Keratinocyte (primary cell): ENCODE results near the gene SRGAP3. TPM values are rescaled to one million over a fixed set of nuclear protein-coding genes. Genes with fewer than 3 reads are reported as not detected.

Experiments used
- DNase-seq: peaks from one replicate; pipeline ENCODE4 v3.0.0-alpha.2; 2011; ENCODE audit warnings: low read depth, missing footprints, low spot score
- FAIRE-seq: peaks from 2 replicates; lab custom pipeline; 2011; peaks lifted over from hg19 to GRCh38; lab: Jason Lieb, UNC
- H2AFZ ChIP-seq: 2 replicates; pipeline ENCODE4 v1.6.0; 2012; ENCODE audit warnings: low read length, control low read depth, inconsistent platforms; ENCODE audit not compliant: control insufficient read depth
- H3K27ac ChIP-seq: 2 replicates; pipeline ENCODE4 v1.5.1; 2011; ENCODE audit warnings: low read length; ENCODE audit not compliant: control insufficient read depth, insufficient read depth
- H3K27me3 ChIP-seq: 3 replicates; pipeline ENCODE4 v1.6.0; 2011; ENCODE audit warnings: low read length; ENCODE audit not compliant: control insufficient read depth, insufficient read depth; ENCODE audit errors: extremely low read depth
- H3K36me3 ChIP-seq, 2 experiments: 2 replicates in 1 of 2; 3 replicates in 1 of 2; pipeline ENCODE4 v1.5.1; 2011; ENCODE audit warnings: low read length in 2 of 2, mild to moderate bottlenecking in 1 of 2; ENCODE audit not compliant: control insufficient read depth in 2 of 2, insufficient read depth in 2 of 2; ENCODE audit errors: extremely low read depth in 1 of 2
- H3K4me1 ChIP-seq: 3 replicates; pipeline ENCODE4 v1.5.1; 2011; ENCODE audit warnings: low read length; ENCODE audit not compliant: control insufficient read depth, insufficient read depth; ENCODE audit errors: extremely low read depth
- H3K4me2 ChIP-seq: 3 replicates; pipeline ENCODE4 v1.6.0; 2011; ENCODE audit warnings: low read depth, low read length; ENCODE audit not compliant: control insufficient read depth, insufficient read depth; ENCODE audit errors: extremely low read depth
- H3K4me3 ChIP-seq, 3 experiments: fragments of 200-600 bp in 1 of 3; sonication (generic) in 1 of 3; 2 replicates in 2 of 3; 3 replicates in 1 of 3; pipeline ENCODE4 v1.5.1; 2011 to 2016; ENCODE audit warnings: low read length in 3 of 3, mild to moderate bottlenecking in 3 of 3, control low read depth in 2 of 3, inconsistent platforms in 1 of 3, low read depth in 1 of 3, mixed read lengths in 1 of 3, mixed run types in 1 of 3, moderate library complexity in 1 of 3; ENCODE audit not compliant: control insufficient read depth in 2 of 3, insufficient read depth in 2 of 3; ENCODE audit errors: extremely low read depth in 1 of 3
- H3K79me2 ChIP-seq: 2 replicates; pipeline ENCODE4 v1.6.0; 2012; ENCODE audit warnings: low read length; ENCODE audit not compliant: control insufficient read depth, insufficient read depth
- H3K9ac ChIP-seq: 3 replicates; pipeline ENCODE4 v1.6.0; 2011; ENCODE audit warnings: low read length; ENCODE audit not compliant: control insufficient read depth, insufficient read depth; ENCODE audit errors: extremely low read depth
- H3K9me1 ChIP-seq: 3 replicates; pipeline ENCODE4 v1.6.0; 2011; ENCODE audit warnings: low read length; ENCODE audit not compliant: control insufficient read depth, insufficient read depth; ENCODE audit errors: extremely low read depth
- H3K9me3 ChIP-seq: 2 replicates; pipeline ENCODE4 v1.5.1; 2012; ENCODE audit warnings: low read depth, low read length; ENCODE audit not compliant: control insufficient read depth
- H4K20me1 ChIP-seq: 3 replicates; pipeline ENCODE4 v1.6.0; 2011; ENCODE audit warnings: low read length; ENCODE audit not compliant: control insufficient read depth, insufficient read depth; ENCODE audit errors: extremely low read depth
- EZH2 ChIP-seq: IDR thresholded peaks from one replicate; pipeline ENCODE4 v1.6.1; 2012; ENCODE audit warnings: inconsistent platforms, mild to moderate bottlenecking, low read length, moderate library complexity
- dilution Hi-C: fragments of 300-500 bp; cut with MboI; formaldehyde crosslinking; loops from one replicate; pipeline ENCODE4 v1.7.0; 2020; ENCODE audit warnings: low sequenced_read_pairs; ENCODE audit not compliant: extremely low pct_ligation_motif_present
- polyA plus RNA-seq, 5 experiments: library from polyadenylated mRNA; depleted of rRNA in 3 of 5; stranded (reverse) in 3 of 5; stranded (forward) in 1 of 5; unstranded in 1 of 5; fragments of >200 nt; gene quantifications; 1 replicate in 1 of 5; 2 replicates in 3 of 5; 3 replicates in 1 of 5; pipeline versions ENCODE4 v1.2.1 to v1.2.3, GENCODE V29; 2011 to 2012; ENCODE audit warnings: missing spikeins in 2 of 5, low read depth in 1 of 5, low replicate concordance in 1 of 5
- TF ChIP-seq, protein P1 (sequence below), 3 experiments: IDR thresholded peaks in 1 of 3; conservative IDR thresholded peaks in 1 of 3; optimal IDR thresholded peaks in 1 of 3; 2 replicates in 2 of 3; 3 replicates in 1 of 3; pipeline versions ENCODE3 to v1.5.1; 2011; ENCODE audit warnings: low read length in 3 of 3, mild to moderate bottlenecking in 3 of 3, moderate library complexity in 2 of 3, control low read depth in 1 of 3, inconsistent platforms in 1 of 3; ENCODE audit not compliant: insufficient read depth in 2 of 3; ENCODE audit errors: extremely low read depth in 1 of 3

SRGAP3 gene
- polyA plus RNA-seq, 1 donor (not counting 4 experiments of a cell fraction or from before 2014, with no cell fraction given): 7.2 TPM

DNA sequence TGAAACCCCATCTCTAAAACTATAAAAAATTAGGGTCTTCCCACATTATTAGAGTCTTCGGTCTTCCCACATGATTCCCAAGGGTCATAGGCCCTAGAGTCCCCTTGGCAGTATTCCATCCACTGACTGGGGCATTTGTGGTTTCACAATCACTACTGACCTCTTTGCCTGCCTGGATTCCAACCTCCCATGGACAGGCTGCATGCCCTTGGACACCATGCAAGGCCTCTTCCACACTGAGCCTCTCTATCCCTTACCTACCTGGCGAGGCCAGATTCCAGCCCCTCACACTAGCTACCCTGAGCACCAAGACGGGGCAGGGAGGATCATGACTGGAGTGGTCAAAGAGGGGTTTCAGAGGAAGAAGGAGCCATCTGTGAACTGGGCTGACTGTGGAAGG lies 64.4 kb downstream of the SRGAP3 start:
- Histone ChIP-seq H3K9ac (no peak overlapping the region), H3K4me1 (peaks cover 8% of the 10 kb centered on the region), H4K20me1 (no peaks in the 10 kb centered on the region), H3K9me3 (no peaks in the 10 kb centered on the region), H3K4me2 (no peak overlapping the region), H3K27ac (no peak overlapping the region), H3K27me3 (no peaks in the 10 kb centered on the region), H3K4me3 (no peak overlapping the region), H2AFZ (no peak overlapping the region), H3K36me3 (no peaks in the 10 kb centered on the region), H3K9me1 (no peaks in the 10 kb centered on the region), H3K79me2 (peaks cover 2% of the 10 kb centered on the region)
- no peak for DNase-seq
- TF ChIP-seq, protein P1, sequence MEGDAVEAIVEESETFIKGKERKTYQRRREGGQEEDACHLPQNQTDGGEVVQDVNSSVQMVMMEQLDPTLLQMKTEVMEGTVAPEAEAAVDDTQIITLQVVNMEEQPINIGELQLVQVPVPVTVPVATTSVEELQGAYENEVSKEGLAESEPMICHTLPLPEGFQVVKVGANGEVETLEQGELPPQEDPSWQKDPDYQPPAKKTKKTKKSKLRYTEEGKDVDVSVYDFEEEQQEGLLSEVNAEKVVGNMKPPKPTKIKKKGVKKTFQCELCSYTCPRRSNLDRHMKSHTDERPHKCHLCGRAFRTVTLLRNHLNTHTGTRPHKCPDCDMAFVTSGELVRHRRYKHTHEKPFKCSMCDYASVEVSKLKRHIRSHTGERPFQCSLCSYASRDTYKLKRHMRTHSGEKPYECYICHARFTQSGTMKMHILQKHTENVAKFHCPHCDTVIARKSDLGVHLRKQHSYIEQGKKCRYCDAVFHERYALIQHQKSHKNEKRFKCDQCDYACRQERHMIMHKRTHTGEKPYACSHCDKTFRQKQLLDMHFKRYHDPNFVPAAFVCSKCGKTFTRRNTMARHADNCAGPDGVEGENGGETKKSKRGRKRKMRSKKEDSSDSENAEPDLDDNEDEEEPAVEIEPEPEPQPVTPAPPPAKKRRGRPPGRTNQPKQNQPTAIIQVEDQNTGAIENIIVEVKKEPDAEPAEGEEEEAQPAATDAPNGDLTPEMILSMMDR (optimal IDR thresholded peaks at IDR 0.05 in 1 of 3, IDR thresholded peaks at IDR 0.05 in 1 of 3, conservative IDR thresholded peaks at IDR 0.05 in 1 of 3; ENCODE audit: extremely low read depth in 1 of 3, insufficient read depth in 2 of 3, low read length in 3 of 3): no peak
- TF ChIP-seq EZH2: no peak
- dilution Hi-C loops: no loop called here
- FAIRE-seq: no peak

DNA sequence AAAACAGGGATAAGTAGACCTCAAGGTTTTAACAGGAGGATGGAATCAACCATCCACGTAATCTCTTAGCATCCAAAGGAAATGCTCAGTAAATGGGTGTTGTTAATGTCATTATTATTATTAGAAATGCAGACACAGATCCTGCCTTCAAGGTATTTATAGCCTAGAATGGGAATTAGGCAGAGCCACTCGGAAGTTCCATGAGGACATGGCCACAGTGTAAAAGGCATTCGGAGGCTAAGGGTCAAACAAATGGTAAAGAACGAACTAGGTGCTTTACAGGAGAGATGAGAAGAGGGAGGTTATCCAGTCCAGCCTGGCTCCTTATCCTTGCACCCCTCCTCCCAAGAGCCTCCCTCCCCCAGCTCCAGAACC lies 65.0 kb downstream of the SRGAP3 start:
- TF ChIP-seq EZH2: no peak
- TF ChIP-seq, protein P1 (optimal IDR thresholded peaks at IDR 0.05 in 1 of 3, IDR thresholded peaks at IDR 0.05 in 1 of 3, conservative IDR thresholded peaks at IDR 0.05 in 1 of 3; ENCODE audit: extremely low read depth in 1 of 3, insufficient read depth in 2 of 3, low read length in 3 of 3): no peak
- Histone ChIP-seq H3K36me3 (no peaks in the 10 kb centered on the region), H3K4me3 (no peak overlapping the region), H3K4me2 (no peak overlapping the region), H3K4me1 (peaks cover 10% of the 10 kb centered on the region), H3K9ac (no peak overlapping the region), H3K27ac (no peak overlapping the region), H4K20me1 (no peaks in the 10 kb centered on the region), H3K9me1 (no peaks in the 10 kb centered on the region), H3K9me3 (no peaks in the 10 kb centered on the region), H2AFZ (no peak overlapping the region), H3K79me2 (peaks cover 2% of the 10 kb centered on the region), H3K27me3 (no peaks in the 10 kb centered on the region)
- FAIRE-seq: no peak
- dilution Hi-C loops: no loop called here
- no peak for DNase-seq
